ENCODE results near the gene CDK2.

The CDK2 gene

DNA sequence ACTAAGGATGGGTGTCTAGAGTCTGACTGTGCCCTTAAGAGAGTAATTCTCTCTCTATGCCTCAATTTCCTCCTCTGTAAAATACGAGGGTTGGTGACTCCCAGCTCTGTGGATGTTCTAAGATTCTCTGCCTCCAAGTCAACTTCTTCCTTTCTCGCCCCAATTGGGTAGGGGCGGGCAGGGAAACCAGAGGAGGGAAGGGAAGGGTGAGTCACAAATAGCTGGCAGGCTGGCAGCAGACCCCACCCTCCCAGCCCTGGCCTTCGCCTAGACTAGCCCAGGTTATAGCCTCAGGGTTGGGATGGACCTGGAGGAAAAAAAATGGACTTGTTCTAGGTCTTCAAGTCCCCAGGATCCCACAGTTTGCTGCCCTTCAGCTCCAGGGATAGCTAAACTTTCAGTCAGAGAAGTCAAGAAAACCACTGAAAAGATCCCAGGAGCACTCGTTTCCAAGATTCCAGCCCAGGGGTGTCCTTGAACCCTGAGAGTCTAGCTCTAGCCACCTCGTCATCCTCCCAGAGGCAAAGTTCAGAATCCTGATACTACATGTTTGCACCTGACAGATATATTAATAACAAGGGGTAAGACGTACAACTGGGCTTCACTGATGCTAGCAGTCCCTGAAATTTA, 33.3 kb upstream of the CDK2 start:
- TF ChIP-seq, protein P1, sequence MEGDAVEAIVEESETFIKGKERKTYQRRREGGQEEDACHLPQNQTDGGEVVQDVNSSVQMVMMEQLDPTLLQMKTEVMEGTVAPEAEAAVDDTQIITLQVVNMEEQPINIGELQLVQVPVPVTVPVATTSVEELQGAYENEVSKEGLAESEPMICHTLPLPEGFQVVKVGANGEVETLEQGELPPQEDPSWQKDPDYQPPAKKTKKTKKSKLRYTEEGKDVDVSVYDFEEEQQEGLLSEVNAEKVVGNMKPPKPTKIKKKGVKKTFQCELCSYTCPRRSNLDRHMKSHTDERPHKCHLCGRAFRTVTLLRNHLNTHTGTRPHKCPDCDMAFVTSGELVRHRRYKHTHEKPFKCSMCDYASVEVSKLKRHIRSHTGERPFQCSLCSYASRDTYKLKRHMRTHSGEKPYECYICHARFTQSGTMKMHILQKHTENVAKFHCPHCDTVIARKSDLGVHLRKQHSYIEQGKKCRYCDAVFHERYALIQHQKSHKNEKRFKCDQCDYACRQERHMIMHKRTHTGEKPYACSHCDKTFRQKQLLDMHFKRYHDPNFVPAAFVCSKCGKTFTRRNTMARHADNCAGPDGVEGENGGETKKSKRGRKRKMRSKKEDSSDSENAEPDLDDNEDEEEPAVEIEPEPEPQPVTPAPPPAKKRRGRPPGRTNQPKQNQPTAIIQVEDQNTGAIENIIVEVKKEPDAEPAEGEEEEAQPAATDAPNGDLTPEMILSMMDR (IDR thresholded peaks at IDR 0.05), result no peak
- Histone ChIP-seq H3K4me3 (peak overlapping the region; percentile 87), H3K27ac (peak overlapping the region; percentile 81 to 87)
- DNase-seq (ENCODE audit: low spot score), result no peak

DNA sequence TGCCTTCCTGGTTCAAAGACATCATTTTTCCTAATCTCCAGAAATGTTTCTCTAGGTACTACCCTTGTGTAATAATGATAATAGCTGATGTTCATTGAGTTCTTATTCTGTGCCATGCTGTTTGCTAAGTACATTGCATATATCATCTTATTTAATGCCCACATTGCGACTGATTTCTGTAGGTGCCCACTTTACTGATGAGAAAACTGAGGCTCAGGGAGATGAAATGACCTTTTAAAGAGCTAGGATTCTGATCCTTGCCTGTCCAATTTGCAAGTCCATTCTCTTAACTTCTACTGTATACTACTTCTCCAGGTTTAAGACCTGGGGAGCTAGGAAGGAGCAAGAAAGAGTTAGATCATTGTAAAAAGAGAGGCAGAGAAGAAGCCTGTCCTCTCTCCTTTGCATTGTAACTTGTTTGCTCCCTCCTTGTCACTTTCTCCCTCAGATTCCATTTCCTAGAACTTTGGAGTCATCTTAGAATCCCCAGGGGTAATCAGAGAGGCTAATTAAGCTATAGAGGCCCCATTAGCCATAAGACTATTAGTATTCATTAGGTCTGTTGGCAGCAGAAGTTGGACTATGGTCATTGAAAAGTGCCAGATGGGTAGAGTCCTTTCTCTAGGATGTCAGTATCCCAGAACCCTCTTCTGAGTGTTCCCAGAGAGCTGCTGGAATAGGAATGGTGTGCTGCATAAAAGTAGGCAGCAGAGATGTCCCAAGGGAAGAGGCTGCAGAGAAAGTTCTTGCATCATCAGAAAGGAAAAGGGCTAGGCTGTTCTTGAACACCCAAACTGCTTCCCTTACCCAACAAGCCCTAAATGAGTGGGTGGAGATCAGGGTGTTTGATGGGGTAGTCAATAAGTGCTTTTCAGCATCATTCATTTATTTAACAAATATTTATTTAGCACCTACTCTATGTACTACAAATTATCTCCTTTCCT, 32.6 kb upstream of the CDK2 start:
- TF ChIP-seq, protein P1 (IDR thresholded peaks at IDR 0.05), result no peak
- DNase-seq (ENCODE audit: low spot score), result no peak
- Histone ChIP-seq H3K27ac (peak overlapping the region in 1 of 2 donors; percentile 87), H3K4me3 (no peak overlapping the region)

DNA sequence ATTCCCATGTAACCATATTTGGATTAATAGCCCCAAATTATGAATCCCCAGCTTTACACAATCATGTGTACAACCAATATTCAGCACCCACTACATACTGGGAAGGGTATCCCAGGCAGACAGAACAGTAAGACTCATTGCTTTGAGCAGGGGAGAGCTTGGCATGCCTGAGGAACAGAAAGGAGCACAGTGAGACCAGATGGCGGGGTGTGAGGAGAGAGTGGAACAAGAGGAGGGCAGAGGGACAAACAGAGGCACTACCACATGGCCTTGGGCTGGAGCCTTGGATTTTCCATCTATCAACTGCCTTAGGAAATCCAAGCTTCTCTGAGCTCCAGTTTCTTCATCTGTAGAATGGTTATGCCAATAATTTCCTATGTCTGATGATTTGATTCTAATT, 31.9 kb upstream of the CDK2 start:
- no peak for DNase-seq (ENCODE audit: low spot score)
- Histone ChIP-seq H3K4me3 (no peak overlapping the region), H3K27ac (no peak overlapping the region)
- TF ChIP-seq, protein P1 (IDR thresholded peaks at IDR 0.05), result no peak

DNA sequence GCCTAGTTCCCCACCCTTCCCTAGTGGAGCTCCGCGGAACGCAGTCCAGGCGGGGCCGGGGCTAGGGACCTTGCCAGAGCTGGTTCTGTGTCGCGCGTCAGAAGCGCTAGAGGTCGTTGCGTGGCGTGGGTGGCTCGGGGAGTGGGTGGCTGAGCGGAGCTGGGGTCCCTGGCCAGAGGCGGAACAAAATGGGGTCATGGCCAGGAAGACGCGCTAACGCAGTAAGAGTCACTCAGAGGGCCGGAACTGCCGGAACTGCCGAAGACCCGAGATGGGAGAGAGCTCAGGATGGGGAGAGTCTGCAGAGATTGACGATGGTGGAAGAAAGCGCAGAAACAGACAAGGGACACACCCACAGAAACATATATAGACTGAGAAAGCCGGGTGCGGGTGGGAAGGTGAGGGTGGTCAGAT, 30.9 kb upstream of the CDK2 start:
- DNase-seq (ENCODE audit: low spot score), result no peak
- peak overlapping the region; percentile 54 for H3K4me3 ChIP-seq
- peak overlapping the region in 1 of 2 donors; percentile 64 for H3K27ac ChIP-seq
- TF ChIP-seq, protein P1 (IDR thresholded peaks at IDR 0.05), result no peak

DNA sequence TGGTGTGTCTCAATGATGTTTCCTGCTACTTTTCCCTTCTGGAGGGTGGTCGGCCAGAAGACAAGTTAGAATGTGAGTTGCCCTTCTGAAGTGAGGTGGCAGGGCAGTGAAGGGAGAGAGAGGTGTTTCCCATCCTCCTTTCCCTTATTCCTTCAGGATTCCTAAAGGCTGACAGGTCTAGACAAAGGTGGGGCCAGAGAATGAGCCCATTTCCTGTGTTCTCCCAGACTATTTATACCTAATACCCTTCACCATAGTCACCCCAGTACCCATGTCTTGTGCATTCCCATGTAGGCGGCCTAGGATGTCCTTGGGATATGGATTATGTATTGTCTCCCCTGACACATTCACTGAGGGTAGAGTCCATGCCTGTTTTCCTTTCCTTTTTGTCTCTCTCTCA, 28.6 kb upstream of the CDK2 start:
- no peak for DNase-seq (ENCODE audit: low spot score)
- TF ChIP-seq, protein P1 (IDR thresholded peaks at IDR 0.05), result no peak
- Histone ChIP-seq H3K27ac (no peak overlapping the region), H3K4me3 (no peak overlapping the region)

DNA sequence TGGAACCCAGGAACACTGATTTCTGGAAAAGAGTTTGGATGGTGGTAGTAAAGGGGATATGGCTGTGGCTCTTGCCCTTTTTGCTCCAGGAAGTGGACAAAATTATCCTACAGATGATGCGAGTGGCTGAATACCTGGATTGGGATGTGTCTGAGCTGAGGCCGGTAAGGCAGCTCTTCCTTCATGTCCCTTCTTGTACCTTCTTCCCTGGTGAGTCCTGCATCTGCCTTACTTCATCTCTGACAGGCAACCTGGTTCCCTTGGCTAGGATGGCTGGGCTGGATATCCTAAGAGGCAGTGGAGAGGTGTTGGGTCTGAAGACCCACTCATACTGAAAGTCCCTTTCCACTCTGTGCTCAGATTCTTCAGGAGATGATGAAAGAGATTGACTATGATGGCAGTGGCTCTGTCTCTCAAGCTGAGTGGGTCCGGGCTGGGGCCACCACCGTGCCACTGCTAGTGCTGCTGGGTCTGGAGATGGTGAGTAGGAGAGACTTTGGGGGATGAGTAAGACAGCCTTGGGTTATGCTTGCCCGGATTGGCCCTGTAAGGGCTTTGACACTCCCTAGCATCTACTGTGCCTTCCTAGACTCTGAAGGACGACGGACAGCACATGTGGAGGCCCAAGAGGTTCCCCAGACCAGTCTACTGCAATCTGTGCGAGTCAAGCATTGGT, 27.7 kb upstream of the CDK2 start:
- no peak overlapping the region for H3K27ac ChIP-seq
- no peak overlapping the region for H3K4me3 ChIP-seq
- TF ChIP-seq, protein P1 (IDR thresholded peaks at IDR 0.05), result no peak
- DNase-seq (ENCODE audit: low spot score), result no peak
